ENCODE results near the gene ADAMTSL3.

DNA sequence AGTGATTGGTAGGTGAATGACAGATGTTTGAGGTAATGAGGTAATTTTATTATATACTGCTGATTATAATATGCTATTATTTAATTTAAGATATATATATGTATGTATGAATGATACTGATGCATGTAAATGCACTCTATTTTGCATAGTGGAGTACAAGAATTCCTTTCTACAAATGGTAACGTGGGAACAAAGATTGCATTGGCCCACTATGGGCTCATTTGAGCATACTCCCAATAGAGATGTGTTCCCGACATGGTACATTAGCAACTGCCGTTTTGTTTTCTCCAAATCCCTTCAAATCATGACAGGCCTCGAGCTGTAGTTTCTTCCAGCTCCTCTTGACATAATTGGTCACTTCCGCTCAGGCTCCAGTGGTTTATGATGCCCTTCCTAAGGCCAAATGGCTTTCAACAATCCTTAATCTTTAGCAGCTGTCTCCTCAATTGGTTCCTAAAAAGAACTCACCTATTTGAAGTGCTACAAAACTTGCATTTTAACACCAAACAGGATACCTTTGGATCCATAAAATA is 266.1 kb downstream of the ADAMTSL3 start:
- TF ChIP-seq YY1 (IDR thresholded peaks at IDR 0.05) (no peak), RAD21 (IDR thresholded peaks at IDR 0.05) (no peak), FOXA1 (IDR thresholded peaks at IDR 0.05) (no peak), NR2F2 (IDR thresholded peaks at IDR 0.05) (no peak), EGR1 (IDR thresholded peaks at IDR 0.05; ENCODE audit: low read depth in 2 of 2) (no peak), TAF1 (conservative IDR thresholded peaks at IDR 0.05) (no peak), HNF4A (conservative IDR thresholded peaks at IDR 0.05) (no peak), SP1 (IDR thresholded peaks at IDR 0.05) (no peak), GABPA (IDR thresholded peaks at IDR 0.05 in 1 of 2, conservative IDR thresholded peaks at IDR 0.05 in 1 of 2) (no peak)
- TF ChIP-seq, protein P1, sequence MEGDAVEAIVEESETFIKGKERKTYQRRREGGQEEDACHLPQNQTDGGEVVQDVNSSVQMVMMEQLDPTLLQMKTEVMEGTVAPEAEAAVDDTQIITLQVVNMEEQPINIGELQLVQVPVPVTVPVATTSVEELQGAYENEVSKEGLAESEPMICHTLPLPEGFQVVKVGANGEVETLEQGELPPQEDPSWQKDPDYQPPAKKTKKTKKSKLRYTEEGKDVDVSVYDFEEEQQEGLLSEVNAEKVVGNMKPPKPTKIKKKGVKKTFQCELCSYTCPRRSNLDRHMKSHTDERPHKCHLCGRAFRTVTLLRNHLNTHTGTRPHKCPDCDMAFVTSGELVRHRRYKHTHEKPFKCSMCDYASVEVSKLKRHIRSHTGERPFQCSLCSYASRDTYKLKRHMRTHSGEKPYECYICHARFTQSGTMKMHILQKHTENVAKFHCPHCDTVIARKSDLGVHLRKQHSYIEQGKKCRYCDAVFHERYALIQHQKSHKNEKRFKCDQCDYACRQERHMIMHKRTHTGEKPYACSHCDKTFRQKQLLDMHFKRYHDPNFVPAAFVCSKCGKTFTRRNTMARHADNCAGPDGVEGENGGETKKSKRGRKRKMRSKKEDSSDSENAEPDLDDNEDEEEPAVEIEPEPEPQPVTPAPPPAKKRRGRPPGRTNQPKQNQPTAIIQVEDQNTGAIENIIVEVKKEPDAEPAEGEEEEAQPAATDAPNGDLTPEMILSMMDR (IDR thresholded peaks at IDR 0.05; ENCODE audit: low read depth, low read length, missing input control): no peak
- TF ChIP-seq, protein P2, sequence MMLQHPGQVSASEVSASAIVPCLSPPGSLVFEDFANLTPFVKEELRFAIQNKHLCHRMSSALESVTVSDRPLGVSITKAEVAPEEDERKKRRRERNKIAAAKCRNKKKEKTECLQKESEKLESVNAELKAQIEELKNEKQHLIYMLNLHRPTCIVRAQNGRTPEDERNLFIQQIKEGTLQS (IDR thresholded peaks at IDR 0.05): no peak
- TF ChIP-seq, protein P3, sequence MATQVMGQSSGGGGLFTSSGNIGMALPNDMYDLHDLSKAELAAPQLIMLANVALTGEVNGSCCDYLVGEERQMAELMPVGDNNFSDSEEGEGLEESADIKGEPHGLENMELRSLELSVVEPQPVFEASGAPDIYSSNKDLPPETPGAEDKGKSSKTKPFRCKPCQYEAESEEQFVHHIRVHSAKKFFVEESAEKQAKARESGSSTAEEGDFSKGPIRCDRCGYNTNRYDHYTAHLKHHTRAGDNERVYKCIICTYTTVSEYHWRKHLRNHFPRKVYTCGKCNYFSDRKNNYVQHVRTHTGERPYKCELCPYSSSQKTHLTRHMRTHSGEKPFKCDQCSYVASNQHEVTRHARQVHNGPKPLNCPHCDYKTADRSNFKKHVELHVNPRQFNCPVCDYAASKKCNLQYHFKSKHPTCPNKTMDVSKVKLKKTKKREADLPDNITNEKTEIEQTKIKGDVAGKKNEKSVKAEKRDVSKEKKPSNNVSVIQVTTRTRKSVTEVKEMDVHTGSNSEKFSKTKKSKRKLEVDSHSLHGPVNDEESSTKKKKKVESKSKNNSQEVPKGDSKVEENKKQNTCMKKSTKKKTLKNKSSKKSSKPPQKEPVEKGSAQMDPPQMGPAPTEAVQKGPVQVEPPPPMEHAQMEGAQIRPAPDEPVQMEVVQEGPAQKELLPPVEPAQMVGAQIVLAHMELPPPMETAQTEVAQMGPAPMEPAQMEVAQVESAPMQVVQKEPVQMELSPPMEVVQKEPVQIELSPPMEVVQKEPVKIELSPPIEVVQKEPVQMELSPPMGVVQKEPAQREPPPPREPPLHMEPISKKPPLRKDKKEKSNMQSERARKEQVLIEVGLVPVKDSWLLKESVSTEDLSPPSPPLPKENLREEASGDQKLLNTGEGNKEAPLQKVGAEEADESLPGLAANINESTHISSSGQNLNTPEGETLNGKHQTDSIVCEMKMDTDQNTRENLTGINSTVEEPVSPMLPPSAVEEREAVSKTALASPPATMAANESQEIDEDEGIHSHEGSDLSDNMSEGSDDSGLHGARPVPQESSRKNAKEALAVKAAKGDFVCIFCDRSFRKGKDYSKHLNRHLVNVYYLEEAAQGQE (IDR thresholded peaks at IDR 0.05): no peak
- TF ChIP-seq, protein P4, sequence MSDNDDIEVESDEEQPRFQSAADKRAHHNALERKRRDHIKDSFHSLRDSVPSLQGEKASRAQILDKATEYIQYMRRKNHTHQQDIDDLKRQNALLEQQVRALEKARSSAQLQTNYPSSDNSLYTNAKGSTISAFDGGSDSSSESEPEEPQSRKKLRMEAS (IDR thresholded peaks at IDR 0.05): no peak
- TF ChIP-seq, protein P5, sequence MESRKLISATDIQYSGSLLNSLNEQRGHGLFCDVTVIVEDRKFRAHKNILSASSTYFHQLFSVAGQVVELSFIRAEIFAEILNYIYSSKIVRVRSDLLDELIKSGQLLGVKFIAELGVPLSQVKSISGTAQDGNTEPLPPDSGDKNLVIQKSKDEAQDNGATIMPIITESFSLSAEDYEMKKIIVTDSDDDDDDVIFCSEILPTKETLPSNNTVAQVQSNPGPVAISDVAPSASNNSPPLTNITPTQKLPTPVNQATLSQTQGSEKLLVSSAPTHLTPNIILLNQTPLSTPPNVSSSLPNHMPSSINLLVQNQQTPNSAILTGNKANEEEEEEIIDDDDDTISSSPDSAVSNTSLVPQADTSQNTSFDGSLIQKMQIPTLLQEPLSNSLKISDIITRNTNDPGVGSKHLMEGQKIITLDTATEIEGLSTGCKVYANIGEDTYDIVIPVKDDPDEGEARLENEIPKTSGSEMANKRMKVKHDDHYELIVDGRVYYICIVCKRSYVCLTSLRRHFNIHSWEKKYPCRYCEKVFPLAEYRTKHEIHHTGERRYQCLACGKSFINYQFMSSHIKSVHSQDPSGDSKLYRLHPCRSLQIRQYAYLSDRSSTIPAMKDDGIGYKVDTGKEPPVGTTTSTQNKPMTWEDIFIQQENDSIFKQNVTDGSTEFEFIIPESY (IDR thresholded peaks at IDR 0.05): no peak
